Upper lobe of right lung (tissue), 1 donor: ENCODE data around the gene ST7L. TPM values are rescaled to one million over a fixed set of nuclear protein-coding genes. Genes with fewer than 3 reads are reported as not detected.

ENCODE experiments used
- ATAC-seq: fragments of 200-7000 bp; cut with Tn5 transposase; one replicate; pipeline ENCODE4 v1.9.1; 2020; ENCODE audit warnings: mild to moderate bottlenecking, moderate library complexity
- DNase-seq: peaks from one replicate; pipeline ENCODE4 v3.0.0-alpha.2; 2020
- H3K27ac ChIP-seq: fragments of 200-600 bp; one replicate; pipeline ENCODE4 v1.8.0; 2022
- H3K27me3 ChIP-seq: fragments of 200-600 bp; one replicate; pipeline ENCODE4 v1.8.0; 2022; ENCODE audit warnings: mild to moderate bottlenecking
- H3K36me3 ChIP-seq: fragments of 200-600 bp; one replicate; pipeline ENCODE4 v1.8.0; 2022
- H3K4me1 ChIP-seq: fragments of 200-600 bp; one replicate; pipeline ENCODE4 v1.8.0; 2022
- H3K4me3 ChIP-seq: fragments of 200-600 bp; one replicate; pipeline ENCODE4 v1.8.0; 2022; ENCODE audit warnings: mild to moderate bottlenecking
- H3K9me3 ChIP-seq: fragments of 200-600 bp; one replicate; pipeline ENCODE4 v1.8.0; 2022
- CTCF ChIP-seq: fragments of 200-600 bp; IDR thresholded peaks from one replicate; pipeline ENCODE4 v1.8.0; 2022; ENCODE audit warnings: antibody characterized with exemption
- intact Hi-C: fragments of 100-400 bp; cut with DNase I; formaldehyde crosslinking; loops from one replicate; pipeline ENCODE4 v1.11.0; 2022
- total RNA-seq: library from RNA; stranded (reverse); fragmentation: NEBNext Ultra II Directional; extraction: Animal tissue kit (Norgen Biotek cat#: 25700); gene quantifications from one replicate; pipeline ENCODE4 v1.2.1, GENCODE V29; 2021
- donor health status: DM: no; HTN: yes; CAD: no; lungs with severe emphysema.

ST7L gene
- total RNA-seq, 1 donor from 2014 or later, result 27.2 TPM

GRCh38 chr1:112536561-112536960 lies 82.4 kb downstream of the ST7L start:
- ATAC-seq (no peak), DNase-seq (no peak)
- peaks cover 16% of the 10 kb centered on the region for H3K36me3 ChIP-seq
- H3K27me3 ChIP-seq, result no peaks in the 10 kb centered on the region
- no peaks in the 10 kb centered on the region for H3K9me3 ChIP-seq
- no peak overlapping the region for H3K4me3 ChIP-seq
- H3K4me1 ChIP-seq, result no peaks in the 10 kb centered on the region
- no peak for TF ChIP-seq CTCF
- no peak overlapping the region for H3K27ac ChIP-seq
- intact Hi-C loops, result no loop called here

- ATAC-seq (no peak), DNase-seq (no peak)
- H3K27me3 ChIP-seq, result no peaks in the 10 kb centered on the region
- H3K4me1 ChIP-seq, result no peaks in the 10 kb centered on the region
- intact Hi-C loops, result no loop called here
- H3K9me3 ChIP-seq, result no peaks in the 10 kb centered on the region
- H3K27ac ChIP-seq, result no peak overlapping the region
- H3K36me3 ChIP-seq, result no peaks in the 10 kb centered on the region
- no peak overlapping the region for H3K4me3 ChIP-seq
- TF ChIP-seq CTCF, result no peak
These were observed 85.9 kb downstream of the ST7L start for GRCh38 chr1:112533029-112533428.

DNA sequence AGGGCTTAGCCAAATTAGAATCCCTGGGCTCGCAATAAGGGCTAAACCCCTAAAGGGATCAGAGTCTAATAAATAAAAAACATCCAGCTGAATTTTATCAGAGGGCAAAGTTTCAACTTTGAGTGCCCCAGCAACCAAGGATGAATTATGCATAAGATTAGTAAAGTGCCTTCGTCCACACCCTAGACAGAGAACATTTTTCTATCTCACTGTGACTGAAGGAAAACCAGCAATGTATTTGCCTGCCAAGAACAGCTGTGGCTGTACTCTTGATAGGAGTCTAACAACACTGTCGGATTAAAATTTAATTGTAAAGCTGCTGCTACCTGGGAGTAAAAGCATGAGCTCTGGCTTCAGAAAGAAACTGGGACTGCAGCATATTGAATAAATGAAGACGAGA lies 86.9 kb downstream of the ST7L start:
- no peaks in the 10 kb centered on the region for H3K36me3 ChIP-seq
- ATAC-seq, result no peak
- no peak for DNase-seq

DNA sequence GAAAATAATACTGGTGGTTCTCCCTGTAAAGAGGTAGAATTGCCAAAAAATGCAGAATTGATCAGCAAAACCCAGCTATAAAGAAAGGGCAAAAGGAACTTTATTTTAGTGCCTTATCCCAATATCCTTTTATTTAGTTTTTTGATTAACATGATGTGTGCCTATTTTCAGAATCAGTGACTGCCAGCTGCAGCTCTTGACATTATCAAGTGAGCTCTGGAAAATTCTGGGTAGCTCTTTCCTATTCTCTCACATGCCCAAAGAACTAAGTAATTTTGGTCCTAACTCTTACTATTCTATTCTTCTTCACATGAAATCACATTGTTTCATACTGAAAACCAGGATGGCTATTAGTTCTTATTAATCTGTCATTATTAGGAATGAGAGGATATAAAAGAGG lies 88.1 kb downstream of the ST7L start:
- no peak for TF ChIP-seq CTCF
- intact Hi-C loops, result no loop called here
- no peak for ATAC-seq
- no peak overlapping the region for H3K4me3 ChIP-seq
- H3K27me3 ChIP-seq, result no peaks in the 10 kb centered on the region
- no peaks in the 10 kb centered on the region for H3K9me3 ChIP-seq
- DNase-seq, result no peak
- no peaks in the 10 kb centered on the region for H3K4me1 ChIP-seq
- no peaks in the 10 kb centered on the region for H3K36me3 ChIP-seq
- no peak overlapping the region for H3K27ac ChIP-seq

More for the DNA sequence above, 86.9 kb downstream of the ST7L start:
- no peaks in the 10 kb centered on the region for H3K9me3 ChIP-seq
- intact Hi-C loops, result no loop called here
- no peak overlapping the region for H3K4me3 ChIP-seq
- no peak overlapping the region for H3K27ac ChIP-seq
- no peaks in the 10 kb centered on the region for H3K27me3 ChIP-seq
- H3K4me1 ChIP-seq, result no peaks in the 10 kb centered on the region
- TF ChIP-seq CTCF, result no peak

DNA sequence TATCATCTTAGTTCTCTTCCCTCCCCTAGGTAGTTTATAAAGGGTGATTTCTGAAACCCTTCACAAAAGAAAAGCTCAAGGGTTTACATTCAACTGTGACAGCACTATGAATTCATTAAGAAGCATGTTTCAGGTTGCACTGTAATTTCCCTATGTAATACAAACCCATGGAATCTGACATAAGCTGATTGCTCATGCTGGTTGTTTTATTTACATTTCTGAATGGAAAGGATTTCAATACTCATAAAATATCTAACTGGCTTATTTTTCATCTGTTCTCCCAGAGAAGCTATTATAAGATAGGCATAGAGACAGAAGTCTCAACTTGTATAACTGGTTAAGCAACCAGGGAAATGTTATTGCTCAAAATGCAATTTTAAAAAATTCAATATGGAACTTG lies 89.6 kb downstream of the ST7L start:
- DNase-seq, result no peak
- Histone ChIP-seq H3K27ac (no peak overlapping the region), H3K4me3 (no peak overlapping the region), H3K4me1 (no peaks in the 10 kb centered on the region), H3K27me3 (no peaks in the 10 kb centered on the region), H3K36me3 (no peaks in the 10 kb centered on the region), H3K9me3 (no peaks in the 10 kb centered on the region)
- TF ChIP-seq CTCF, result no peak
- no peak for ATAC-seq
- intact Hi-C loops, result no loop called here

- Histone ChIP-seq H3K27me3 (no peaks in the 10 kb centered on the region), H3K4me1 (no peaks in the 10 kb centered on the region), H3K9me3 (no peaks in the 10 kb centered on the region), H3K4me3 (no peak overlapping the region), H3K36me3 (no peaks in the 10 kb centered on the region), H3K27ac (no peak overlapping the region)
- no peak for ATAC-seq
- TF ChIP-seq CTCF, result no peak
- no peak for DNase-seq
- intact Hi-C loops, result no loop called here
These were observed 90.9 kb downstream of the ST7L start for GRCh38 chr1:112528076-112528475.
